GM19397 (cell line): ENCODE results near the gene DGCR8.

Experiments used
- ATAC-seq: cut with Tn5 transposase; IDR thresholded peaks from one replicate; pipeline ENCODE4 v1.9.1; 2021; ENCODE audit warnings: mild to moderate bottlenecking, moderate library complexity; ENCODE audit not compliant: unreplicated experiment

The DGCR8 gene

GRCh38 chr22:20089226-20089976, 9.4 kb downstream of the DGCR8 start:
- ATAC-seq: no peak

DNA sequence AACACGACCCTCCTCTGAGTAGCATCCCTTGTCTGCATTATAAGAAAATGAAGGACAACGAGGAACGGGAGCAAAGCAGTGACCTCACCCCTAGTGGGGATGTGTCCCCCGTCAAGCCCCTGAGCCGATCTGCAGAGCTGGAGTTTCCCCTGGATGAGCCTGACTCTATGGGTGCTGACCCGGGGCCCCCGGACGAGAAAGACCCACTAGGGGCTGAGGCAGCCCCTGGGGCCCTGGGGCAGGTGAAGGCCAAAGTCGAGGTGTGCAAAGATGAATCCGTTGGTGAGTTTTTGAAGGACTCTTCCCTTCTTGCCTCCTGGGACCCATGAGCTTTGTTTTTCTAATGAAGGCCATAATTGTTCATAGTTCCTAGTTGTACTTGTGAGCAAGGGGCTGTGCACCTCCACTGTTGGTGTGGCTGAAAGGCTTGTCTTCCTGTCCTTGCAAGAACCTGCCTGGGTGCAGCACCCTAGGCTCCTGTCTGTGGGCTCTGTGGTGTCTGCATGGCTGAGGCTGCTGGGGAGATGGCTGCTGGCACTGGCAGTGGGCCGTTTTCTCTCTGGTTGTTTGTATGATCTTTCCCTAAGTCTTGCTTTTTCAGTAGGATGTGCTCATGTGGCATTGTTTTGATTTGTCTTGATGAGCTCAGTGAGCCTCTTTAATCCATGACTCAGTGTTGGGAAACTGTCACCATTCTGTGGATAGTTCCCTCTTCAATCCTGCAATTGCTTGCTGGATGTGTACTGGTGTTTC, 10.1 kb downstream of the DGCR8 start:
- ATAC-seq: no peak

DNA sequence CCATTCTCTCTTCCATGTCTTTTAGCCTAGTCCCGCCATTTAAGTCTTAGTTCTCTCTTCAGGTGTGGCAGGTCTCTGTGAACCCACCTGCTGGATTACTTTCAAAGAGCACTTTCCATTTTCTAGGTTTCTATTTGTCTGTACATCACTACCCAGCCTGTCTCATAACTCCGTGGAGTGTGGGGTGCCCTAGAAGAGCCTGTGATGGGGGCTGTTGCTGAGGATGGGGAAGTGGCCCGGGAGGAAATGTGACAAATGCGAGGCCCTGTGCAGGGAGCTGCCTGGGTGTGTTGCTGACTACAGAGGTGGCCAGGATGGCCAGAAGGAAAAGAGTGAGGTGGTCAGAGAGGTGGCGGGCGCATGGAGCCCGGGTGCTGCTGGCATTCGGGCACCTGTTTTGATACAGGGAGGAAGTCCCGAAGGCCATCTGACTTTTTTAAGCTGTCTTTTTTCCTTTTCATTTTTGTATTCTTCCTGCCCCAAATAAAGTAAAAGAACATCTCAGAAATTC, 10.7 kb downstream of the DGCR8 start:
- ATAC-seq: no peak

- no peak for ATAC-seq
These were observed 11.8 kb downstream of the DGCR8 start for GRCh38 chr22:20091690-20092476.

DNA sequence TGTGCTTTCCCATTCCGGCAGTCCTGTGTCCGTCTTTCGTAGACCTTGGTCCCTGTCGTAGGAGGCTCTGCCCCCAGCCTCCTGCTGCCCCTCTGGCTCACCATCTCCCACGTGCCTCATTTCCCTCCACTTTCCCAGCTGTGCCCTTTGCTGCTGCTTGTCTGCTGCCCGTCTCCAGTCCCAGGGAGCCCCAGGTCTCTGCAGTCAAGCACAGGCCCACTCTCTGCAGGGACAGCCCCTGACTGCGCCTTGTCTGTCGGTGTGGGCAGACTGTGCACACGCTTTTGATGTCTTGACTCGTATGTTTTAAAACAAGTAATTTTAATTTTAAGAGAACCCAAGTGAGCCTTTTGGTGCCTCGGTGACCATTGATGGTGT, 12.4 kb downstream of the DGCR8 start:
- no peak for ATAC-seq

GRCh38 chr22:20093418-20094196, 13.6 kb downstream of the DGCR8 start:
- no peak for ATAC-seq

DNA sequence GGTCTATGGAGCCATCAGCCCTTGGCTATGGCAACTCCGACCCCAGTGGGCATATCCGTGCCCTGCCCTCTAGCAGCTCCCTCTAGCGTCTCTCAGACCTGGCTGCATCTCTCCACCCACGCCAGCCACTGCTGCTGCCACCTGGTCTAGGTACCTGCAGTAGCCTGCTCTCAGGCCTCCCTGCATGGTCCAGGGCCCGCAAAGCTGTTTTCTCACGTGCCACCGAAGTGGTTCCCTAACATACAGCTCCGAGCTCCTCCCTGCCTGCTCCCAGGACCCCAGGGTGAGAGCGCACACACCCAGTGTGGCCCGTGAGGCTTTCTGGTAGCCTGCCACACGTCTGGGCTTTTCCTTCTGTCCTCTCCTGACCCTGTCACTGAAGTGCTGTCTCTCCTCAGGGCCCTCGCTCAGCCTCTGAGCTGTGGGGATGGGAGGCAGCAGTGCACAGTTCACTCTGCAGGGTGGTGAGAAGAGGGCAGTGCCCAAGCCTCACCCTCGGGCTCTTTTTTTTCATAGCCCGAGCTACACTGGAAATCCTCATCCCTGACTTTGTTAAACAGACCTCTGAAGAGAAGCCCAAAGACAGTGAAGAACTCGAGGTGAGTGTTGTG, 14.3 kb downstream of the DGCR8 start:
- no peak for ATAC-seq

GRCh38 chr22:20095521-20095920, 15.5 kb downstream of the DGCR8 start:
- no peak for ATAC-seq

- ATAC-seq: no peak
These were observed 16.8 kb downstream of the DGCR8 start for GRCh38 chr22:20096574-20097420.

GRCh38 chr22:20099099-20099711, 19.2 kb downstream of the DGCR8 start:
- ATAC-seq: no peak

GRCh38 chr22:20101638-20102037, 21.6 kb downstream of the DGCR8 start:
- no peak for ATAC-seq

- ATAC-seq: no peak
These were observed 22.3 kb downstream of the DGCR8 start for GRCh38 chr22:20102203-20102780.

GRCh38 chr22:20105456-20106204, 25.6 kb downstream of the DGCR8 start:
- no peak for ATAC-seq

GRCh38 chr22:20106205-20106848, 26.3 kb downstream of the DGCR8 start:
- no peak for ATAC-seq

DNA sequence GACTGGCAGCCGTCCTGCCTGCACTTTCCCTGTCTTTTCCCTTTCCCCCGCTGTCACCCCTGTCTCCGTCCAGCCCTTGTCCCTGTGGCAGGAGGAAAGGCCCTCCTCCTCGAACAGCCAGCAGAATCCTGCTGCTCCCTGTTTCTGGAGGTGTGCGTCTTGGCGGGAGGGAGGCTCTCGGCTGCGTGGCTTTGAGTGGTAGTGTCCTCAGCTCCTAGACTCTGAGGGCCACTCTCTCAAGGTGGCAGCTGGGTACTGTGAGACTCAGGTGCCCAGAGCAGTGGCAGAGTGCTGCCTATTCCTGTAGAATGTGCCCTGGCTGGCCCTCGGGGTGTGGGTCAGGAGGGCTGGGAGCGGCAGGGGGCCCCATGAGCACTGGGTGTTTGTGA, 26.8 kb downstream of the DGCR8 start:
- ATAC-seq: no peak

- ATAC-seq: no peak
These were observed 27.4 kb downstream of the DGCR8 start for GRCh38 chr22:20107471-20107901.
